Measurements from ENCODE around the gene SEBOX. TPM values are rescaled to one million over a fixed set of nuclear protein-coding genes. Genes with fewer than 3 reads are reported as not detected.

The SEBOX gene
- total RNA-seq, 4 donors from 2014 or later: not detected

DNA sequence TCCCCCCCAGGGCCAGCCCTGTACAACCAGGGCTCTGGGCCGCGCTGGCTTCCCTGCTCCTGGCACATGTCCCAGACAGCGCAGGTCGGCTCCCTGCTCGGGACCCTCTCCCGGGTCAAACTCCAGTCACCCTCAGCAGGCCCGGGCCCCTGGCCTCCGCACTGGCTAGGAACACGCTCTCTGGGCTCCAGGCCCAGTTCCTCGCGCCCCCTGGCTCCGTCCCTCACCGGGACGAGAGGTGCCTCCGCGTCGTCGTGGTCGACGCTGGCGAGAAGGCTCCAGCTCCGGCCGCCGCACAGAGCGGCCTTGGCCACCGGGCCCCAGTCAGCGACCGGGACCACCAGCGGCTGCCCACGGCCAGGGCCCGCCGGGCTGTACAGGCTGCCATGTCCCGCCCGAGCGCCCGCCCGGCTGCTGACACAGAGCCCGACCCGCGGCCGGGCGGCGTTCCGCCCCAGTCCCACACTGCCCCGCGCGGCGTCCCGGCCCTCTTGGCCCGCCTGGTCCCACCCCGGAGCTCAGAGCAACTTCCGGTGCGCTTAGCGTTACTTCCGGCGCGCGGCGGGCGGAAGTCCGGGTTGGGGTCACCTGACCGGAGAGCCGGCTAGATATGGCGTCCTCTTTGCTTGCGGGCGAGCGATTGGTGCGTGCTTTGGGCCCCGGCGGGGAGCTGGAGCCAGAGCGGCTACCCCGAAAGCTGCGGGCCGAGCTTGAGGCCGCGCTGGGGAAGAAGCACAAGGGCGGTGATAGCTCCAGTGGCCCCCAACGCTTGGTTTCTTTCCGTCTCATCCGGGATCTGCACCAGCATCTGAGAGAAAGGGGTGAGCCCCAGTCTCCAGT is 7.7 kb downstream of the SEBOX start, which contains the start of gene POLDIP2:
Gene POLDIP2 (minus strand): TSS at position 467 of the 840 bp plus-strand sequence. CDS start 79 bp downstream, at position 388.
- WGBS: 0% methylated on average over 15 of the region's 80 CpGs
- Histone ChIP-seq H3K27me3 (no peaks in the 10 kb centered on the region), H3K4me1 (peaks cover 23% of the 10 kb centered on the region), H3K27ac (peak within 1 kb of the TSS; percentile 87), H3K36me3 (peaks cover 61% of the 10 kb centered on the region), H3K9me3 (no peaks in the 10 kb centered on the region), H3K4me3 (peak within 1 kb of the TSS; percentile 89)
- peak in 2 of 3 donors; percentile 84 to 93 for TF ChIP-seq POLR2AphosphoS5 (IDR thresholded peaks at IDR 0.05)
- TF ChIP-seq EP300 (IDR thresholded peaks at IDR 0.05): no peak
- TF ChIP-seq POLR2A (IDR thresholded peaks at IDR 0.05): peak; percentile 72 to 94
- peak; percentile 96 to 97 for DNase-seq (ENCODE audit: low spot score in 2 of 2)

DNA sequence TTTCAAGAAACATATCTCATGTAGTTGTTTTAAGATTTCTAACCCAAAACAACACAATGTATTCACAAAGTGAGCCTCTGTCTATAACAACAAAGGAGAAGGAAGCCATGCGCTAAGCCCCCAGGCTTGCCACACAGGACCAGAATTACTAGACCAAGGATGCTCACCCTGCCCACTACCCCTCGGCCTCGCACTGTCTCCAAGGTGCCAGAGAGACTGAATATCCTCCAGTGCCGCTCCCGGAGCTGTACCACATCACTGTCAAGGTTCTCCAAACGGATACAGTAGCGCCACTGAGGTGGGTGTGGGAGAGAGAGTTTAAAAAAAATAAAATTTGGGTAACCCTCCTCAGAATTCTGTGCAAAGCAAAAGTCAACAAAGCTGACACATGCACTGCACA is 14.7 kb downstream of the SEBOX start:
- Histone ChIP-seq H3K4me1 (peaks cover 11% of the 10 kb centered on the region), H3K9me3 (no peaks in the 10 kb centered on the region), H3K36me3 (peaks cover 99% of the 10 kb centered on the region), H3K27ac (no peak overlapping the region), H3K4me3 (no peak overlapping the region), H3K27me3 (no peaks in the 10 kb centered on the region)
- WGBS: 87% methylated on average over 7 of the region's 7 CpGs
- TF ChIP-seq EP300 (IDR thresholded peaks at IDR 0.05) (no peak), POLR2A (IDR thresholded peaks at IDR 0.05) (no peak), POLR2AphosphoS5 (IDR thresholded peaks at IDR 0.05) (no peak)
- TF ChIP-seq, protein P1, sequence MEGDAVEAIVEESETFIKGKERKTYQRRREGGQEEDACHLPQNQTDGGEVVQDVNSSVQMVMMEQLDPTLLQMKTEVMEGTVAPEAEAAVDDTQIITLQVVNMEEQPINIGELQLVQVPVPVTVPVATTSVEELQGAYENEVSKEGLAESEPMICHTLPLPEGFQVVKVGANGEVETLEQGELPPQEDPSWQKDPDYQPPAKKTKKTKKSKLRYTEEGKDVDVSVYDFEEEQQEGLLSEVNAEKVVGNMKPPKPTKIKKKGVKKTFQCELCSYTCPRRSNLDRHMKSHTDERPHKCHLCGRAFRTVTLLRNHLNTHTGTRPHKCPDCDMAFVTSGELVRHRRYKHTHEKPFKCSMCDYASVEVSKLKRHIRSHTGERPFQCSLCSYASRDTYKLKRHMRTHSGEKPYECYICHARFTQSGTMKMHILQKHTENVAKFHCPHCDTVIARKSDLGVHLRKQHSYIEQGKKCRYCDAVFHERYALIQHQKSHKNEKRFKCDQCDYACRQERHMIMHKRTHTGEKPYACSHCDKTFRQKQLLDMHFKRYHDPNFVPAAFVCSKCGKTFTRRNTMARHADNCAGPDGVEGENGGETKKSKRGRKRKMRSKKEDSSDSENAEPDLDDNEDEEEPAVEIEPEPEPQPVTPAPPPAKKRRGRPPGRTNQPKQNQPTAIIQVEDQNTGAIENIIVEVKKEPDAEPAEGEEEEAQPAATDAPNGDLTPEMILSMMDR (IDR thresholded peaks at IDR 0.05): no peak
- no peak for DNase-seq (ENCODE audit: low spot score in 2 of 2)

- Histone ChIP-seq H3K4me1 (peaks cover 11% of the 10 kb centered on the region), H3K9me3 (no peaks in the 10 kb centered on the region), H3K36me3 (peaks cover 99% of the 10 kb centered on the region), H3K27ac (no peak overlapping the region), H3K27me3 (no peaks in the 10 kb centered on the region), H3K4me3 (no peak overlapping the region)
- 40% methylated on average over 2 of the region's 3 CpGs for WGBS
- DNase-seq (ENCODE audit: low spot score in 2 of 2): no peak
- TF ChIP-seq EP300 (IDR thresholded peaks at IDR 0.05): no peak
- no peak for TF ChIP-seq POLR2A (IDR thresholded peaks at IDR 0.05)
- TF ChIP-seq, protein P1 (IDR thresholded peaks at IDR 0.05): no peak
- TF ChIP-seq POLR2AphosphoS5 (IDR thresholded peaks at IDR 0.05): no peak
Measured at GRCh38 chr17:28348979-28349378, 16.0 kb downstream of the SEBOX start.

DNA sequence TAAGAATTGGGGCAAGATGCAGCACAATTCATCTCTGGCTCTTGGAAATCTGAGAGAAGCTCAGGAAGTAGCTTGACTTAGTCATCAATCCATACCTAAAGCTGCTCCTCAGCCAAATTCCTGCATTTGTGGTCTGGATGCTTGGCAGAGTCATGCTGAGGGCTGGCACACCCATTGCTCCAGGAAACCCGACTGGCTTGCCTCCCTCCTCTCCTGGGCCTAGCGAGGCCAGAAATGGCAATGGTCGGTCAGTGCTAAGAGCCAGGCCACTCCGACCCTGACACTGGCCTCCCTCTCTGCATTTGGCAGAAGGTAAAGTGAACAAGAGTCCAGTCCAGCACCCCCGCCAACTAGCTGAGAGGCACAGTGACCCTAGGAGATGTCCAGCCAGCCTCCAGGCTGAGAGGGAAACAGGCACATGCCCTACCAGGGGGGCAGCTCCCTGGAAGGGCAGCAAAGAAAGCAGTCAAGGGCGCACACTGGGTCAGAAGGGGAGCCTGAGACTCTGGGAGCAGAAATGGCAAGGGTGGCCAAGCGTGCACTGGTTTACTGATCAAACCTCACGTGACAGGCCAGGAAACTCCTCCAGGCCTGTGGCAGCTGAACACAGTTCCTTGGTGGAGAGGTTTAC is 17.6 kb downstream of the SEBOX start:
- no peak for DNase-seq (ENCODE audit: low spot score in 2 of 2)
- 76% methylated on average over 7 of the region's 8 CpGs for WGBS
- Histone ChIP-seq H3K27ac (peak overlapping the region; percentile 6), H3K9me3 (no peaks in the 10 kb centered on the region), H3K4me1 (peaks cover 11% of the 10 kb centered on the region), H3K4me3 (no peak overlapping the region), H3K36me3 (peaks cover 100% of the 10 kb centered on the region), H3K27me3 (no peaks in the 10 kb centered on the region)
- no peak for TF ChIP-seq POLR2A (IDR thresholded peaks at IDR 0.05)
- TF ChIP-seq POLR2AphosphoS5 (IDR thresholded peaks at IDR 0.05): no peak
- TF ChIP-seq, protein P1 (IDR thresholded peaks at IDR 0.05): no peak
- TF ChIP-seq EP300 (IDR thresholded peaks at IDR 0.05): no peak

DNA sequence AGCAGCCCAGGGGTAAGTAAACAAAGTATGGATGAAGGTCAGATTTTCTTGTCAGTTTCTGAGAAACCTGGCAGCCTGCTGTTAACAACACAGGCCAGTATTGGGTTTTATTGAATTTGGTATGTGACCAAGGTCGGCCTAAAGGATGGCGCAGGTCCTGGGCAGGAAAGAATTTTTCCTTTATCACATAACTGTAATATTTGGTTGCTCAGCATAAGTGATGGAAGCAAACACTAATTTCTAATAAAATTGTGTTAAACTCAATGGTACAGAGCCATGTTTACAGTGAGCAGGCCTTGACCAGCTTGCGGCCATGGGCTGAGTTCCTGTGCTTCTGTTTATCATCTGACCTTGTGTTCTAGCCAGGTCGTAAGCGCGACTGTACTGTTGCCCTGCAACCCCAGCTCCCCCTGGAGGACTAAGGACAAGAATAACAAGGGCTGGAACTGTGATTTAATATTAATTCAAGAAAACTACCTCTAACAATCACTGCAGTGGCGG is 18.2 kb downstream of the SEBOX start:
- H3K27me3 ChIP-seq: no peaks in the 10 kb centered on the region
- peaks cover 100% of the 10 kb centered on the region for H3K36me3 ChIP-seq
- H3K27ac ChIP-seq: no peak overlapping the region
- no peak for TF ChIP-seq POLR2A (IDR thresholded peaks at IDR 0.05)
- TF ChIP-seq, protein P1 (IDR thresholded peaks at IDR 0.05): no peak
- TF ChIP-seq EP300 (IDR thresholded peaks at IDR 0.05): no peak
- TF ChIP-seq POLR2AphosphoS5 (IDR thresholded peaks at IDR 0.05): no peak
- H3K9me3 ChIP-seq: no peaks in the 10 kb centered on the region
- 68% methylated on average over 7 of the region's 7 CpGs for WGBS
- peaks cover 11% of the 10 kb centered on the region for H3K4me1 ChIP-seq
- no peak for DNase-seq (ENCODE audit: low spot score in 2 of 2)
- no peak overlapping the region for H3K4me3 ChIP-seq
